ENCODE measurements around the gene DENND2A. TPM values are rescaled to one million over a fixed set of nuclear protein-coding genes. Genes with fewer than 3 reads are reported as not detected.

Gene DENND2A
- total and polyA plus RNA-seq, 2 donors (not counting 1 experiment from before 2014, with no cell fraction given): 30.6 to 39.0 TPM

DNA sequence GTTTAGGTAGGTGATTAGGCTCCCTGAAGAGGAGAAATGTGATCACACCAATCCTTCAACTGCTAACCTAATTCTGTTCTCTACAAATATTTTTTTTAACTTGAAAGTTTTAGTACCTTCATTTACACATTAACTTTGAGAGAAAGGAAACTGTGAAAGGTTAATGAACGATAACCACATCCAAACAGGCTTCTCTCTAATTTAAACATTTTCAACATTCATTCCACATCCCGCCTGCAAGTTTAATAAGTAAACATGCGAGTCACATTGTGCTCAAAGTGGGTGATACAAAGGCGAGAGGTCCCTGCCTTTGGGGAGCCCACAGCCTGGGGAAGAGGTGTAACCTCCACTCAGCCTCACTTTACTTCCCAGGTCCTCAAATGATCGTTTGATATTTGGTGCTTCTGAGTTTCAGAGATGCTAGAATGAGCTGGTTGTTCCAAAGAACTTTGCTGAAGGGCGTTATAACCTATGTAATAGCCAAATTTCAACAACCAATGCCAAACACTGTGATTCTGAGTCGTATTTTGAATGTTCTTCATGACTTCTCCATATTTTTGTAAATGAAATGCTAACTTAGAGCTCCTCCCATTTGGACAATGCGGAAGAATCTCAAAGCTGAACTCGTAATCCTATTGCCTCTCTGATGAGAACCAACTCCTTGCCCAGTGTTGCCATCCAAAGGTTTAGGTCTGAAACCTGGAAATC lies 47.5 kb downstream of the DENND2A start:
- DNase-seq (ENCODE audit: low read depth in 2 of 2): no peak
- Histone ChIP-seq H3K27ac (ENCODE audit: insufficient read depth, low read length) (no peak overlapping the region), H2AFZ (ENCODE audit: low read length) (no peak overlapping the region), H3K9ac (ENCODE audit: insufficient read depth, low read length) (no peak overlapping the region), H3K27me3 (ENCODE audit: control insufficient read depth, insufficient read depth, low read length) (no peaks in the 10 kb centered on the region), H3K4me1 (ENCODE audit: control insufficient read depth, extremely low read depth, insufficient read depth, low read length) (peaks cover 5% of the 10 kb centered on the region), H3K4me2 (ENCODE audit: extremely low read depth, insufficient read depth, low read length) (no peak overlapping the region), H4K20me1 (ENCODE audit: control insufficient read depth, extremely low read depth, insufficient read depth, low read length) (no peaks in the 10 kb centered on the region), H3K36me3 (ENCODE audit: control insufficient read depth, insufficient read depth, low read length) (no peaks in the 10 kb centered on the region), H3K9me3 (ENCODE audit: control insufficient read depth, insufficient read depth, low read depth, low read length) (no peaks in the 10 kb centered on the region), H3K4me3 (replicated peaks in 1 of 4; ENCODE audit: control extremely low read depth in 1 of 4, insufficient read depth in 1 of 4, low read depth in 3 of 4, low read length in 4 of 4) (no peak overlapping the region), H3K79me2 (ENCODE audit: control insufficient read depth, insufficient read depth, low read length) (no peaks in the 10 kb centered on the region)
- TF ChIP-seq, protein P1, sequence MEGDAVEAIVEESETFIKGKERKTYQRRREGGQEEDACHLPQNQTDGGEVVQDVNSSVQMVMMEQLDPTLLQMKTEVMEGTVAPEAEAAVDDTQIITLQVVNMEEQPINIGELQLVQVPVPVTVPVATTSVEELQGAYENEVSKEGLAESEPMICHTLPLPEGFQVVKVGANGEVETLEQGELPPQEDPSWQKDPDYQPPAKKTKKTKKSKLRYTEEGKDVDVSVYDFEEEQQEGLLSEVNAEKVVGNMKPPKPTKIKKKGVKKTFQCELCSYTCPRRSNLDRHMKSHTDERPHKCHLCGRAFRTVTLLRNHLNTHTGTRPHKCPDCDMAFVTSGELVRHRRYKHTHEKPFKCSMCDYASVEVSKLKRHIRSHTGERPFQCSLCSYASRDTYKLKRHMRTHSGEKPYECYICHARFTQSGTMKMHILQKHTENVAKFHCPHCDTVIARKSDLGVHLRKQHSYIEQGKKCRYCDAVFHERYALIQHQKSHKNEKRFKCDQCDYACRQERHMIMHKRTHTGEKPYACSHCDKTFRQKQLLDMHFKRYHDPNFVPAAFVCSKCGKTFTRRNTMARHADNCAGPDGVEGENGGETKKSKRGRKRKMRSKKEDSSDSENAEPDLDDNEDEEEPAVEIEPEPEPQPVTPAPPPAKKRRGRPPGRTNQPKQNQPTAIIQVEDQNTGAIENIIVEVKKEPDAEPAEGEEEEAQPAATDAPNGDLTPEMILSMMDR (conservative IDR thresholded peaks at IDR 0.05 in 1 of 2, IDR thresholded peaks at IDR 0.05 in 1 of 2; ENCODE audit: low read depth in 1 of 2, low read length in 2 of 2): no peak
- no peak for TF ChIP-seq EZH2 (IDR thresholded peaks at IDR 0.05; ENCODE audit: low read length, missing control alignments)

DNA sequence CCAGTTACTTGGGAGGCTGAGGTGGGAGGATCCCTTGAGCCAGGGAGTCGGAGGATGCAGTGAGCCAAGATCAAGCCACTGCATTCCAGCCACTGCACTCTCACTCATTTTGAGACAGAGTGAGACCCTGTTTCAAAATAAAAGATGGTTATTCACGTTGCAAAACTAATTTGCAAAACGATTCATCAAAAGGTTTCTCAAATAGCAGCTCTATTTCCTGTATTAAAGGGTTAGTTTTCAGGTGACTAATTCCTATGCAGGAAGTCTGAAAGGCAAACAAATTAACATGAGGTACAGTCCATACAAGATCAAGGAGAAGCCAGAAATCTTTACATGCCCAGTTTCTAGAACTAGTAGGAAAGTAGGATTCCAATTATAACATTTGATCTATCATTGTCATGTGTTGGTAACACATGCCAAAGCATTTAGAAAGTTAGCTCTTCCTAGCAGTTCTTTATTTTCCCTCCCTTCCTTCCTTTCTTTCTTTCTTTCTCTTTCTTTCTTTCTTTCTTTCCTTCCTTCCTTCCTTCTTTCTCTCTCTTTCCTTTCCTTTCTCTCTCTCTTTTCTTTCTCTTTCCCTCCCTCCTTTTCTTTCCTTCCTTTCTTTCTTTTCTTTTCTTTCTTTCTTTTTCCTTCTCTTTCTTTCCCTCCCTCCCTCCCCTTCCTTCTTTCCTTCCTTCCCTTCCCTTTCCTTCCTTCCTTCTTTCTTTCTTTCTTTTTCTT lies 49.3 kb downstream of the DENND2A start:
- no peak overlapping the region for H3K27ac ChIP-seq (ENCODE audit: insufficient read depth, low read length)
- H3K4me2 ChIP-seq (ENCODE audit: extremely low read depth, insufficient read depth, low read length): no peak overlapping the region
- H3K27me3 ChIP-seq (ENCODE audit: control insufficient read depth, insufficient read depth, low read length): no peaks in the 10 kb centered on the region
- no peak overlapping the region for H3K4me3 ChIP-seq (replicated peaks in 1 of 4; ENCODE audit: control extremely low read depth in 1 of 4, insufficient read depth in 1 of 4, low read depth in 3 of 4, low read length in 4 of 4)
- DNase-seq (ENCODE audit: low read depth in 2 of 2): peak in 1 of 2 donors; percentile 58
- no peak overlapping the region for H2AFZ ChIP-seq (ENCODE audit: low read length)
- H3K36me3 ChIP-seq (ENCODE audit: control insufficient read depth, insufficient read depth, low read length): peaks cover 4% of the 10 kb centered on the region
- H4K20me1 ChIP-seq (ENCODE audit: control insufficient read depth, extremely low read depth, insufficient read depth, low read length): no peaks in the 10 kb centered on the region
- no peaks in the 10 kb centered on the region for H3K9me3 ChIP-seq (ENCODE audit: control insufficient read depth, insufficient read depth, low read depth, low read length)
- H3K4me1 ChIP-seq (ENCODE audit: control insufficient read depth, extremely low read depth, insufficient read depth, low read length): no peaks in the 10 kb centered on the region
- TF ChIP-seq, protein P1 (conservative IDR thresholded peaks at IDR 0.05 in 1 of 2, IDR thresholded peaks at IDR 0.05 in 1 of 2; ENCODE audit: low read depth in 1 of 2, low read length in 2 of 2): no peak
- TF ChIP-seq EZH2 (IDR thresholded peaks at IDR 0.05; ENCODE audit: low read length, missing control alignments): no peak
- H3K79me2 ChIP-seq (ENCODE audit: control insufficient read depth, insufficient read depth, low read length): no peaks in the 10 kb centered on the region
- H3K9ac ChIP-seq (ENCODE audit: insufficient read depth, low read length): no peak overlapping the region

DNA sequence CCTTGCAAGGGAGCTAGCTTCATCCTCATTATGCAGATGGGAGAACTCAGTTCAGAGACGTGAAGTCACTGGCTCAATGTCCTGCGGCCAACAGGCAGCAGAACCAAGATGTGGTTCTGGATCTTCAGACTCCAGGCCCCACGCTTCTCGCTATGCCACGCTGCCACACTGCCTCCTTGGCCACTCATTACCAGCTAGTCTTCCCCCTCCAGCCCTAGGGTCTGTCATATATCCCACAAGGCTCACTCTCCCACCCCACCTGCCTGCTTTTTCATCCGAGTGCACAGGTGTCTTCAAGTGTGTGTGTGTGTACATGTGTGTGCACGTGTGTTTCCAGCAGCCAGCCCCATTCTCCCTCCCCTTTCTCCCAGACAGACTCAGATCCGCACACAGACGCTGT lies 53.4 kb downstream of the DENND2A start:
- Histone ChIP-seq H3K9me3 (ENCODE audit: control insufficient read depth, insufficient read depth, low read depth, low read length) (no peaks in the 10 kb centered on the region), H3K4me1 (ENCODE audit: control insufficient read depth, extremely low read depth, insufficient read depth, low read length) (no peaks in the 10 kb centered on the region), H3K27ac (ENCODE audit: insufficient read depth, low read length) (no peak overlapping the region), H4K20me1 (ENCODE audit: control insufficient read depth, extremely low read depth, insufficient read depth, low read length) (no peaks in the 10 kb centered on the region), H2AFZ (ENCODE audit: low read length) (no peak overlapping the region), H3K79me2 (ENCODE audit: control insufficient read depth, insufficient read depth, low read length) (no peaks in the 10 kb centered on the region), H3K4me3 (replicated peaks in 1 of 4; ENCODE audit: control extremely low read depth in 1 of 4, insufficient read depth in 1 of 4, low read depth in 3 of 4, low read length in 4 of 4) (no peak overlapping the region), H3K9ac (ENCODE audit: insufficient read depth, low read length) (no peak overlapping the region), H3K36me3 (ENCODE audit: control insufficient read depth, insufficient read depth, low read length) (peaks cover 6% of the 10 kb centered on the region), H3K4me2 (ENCODE audit: extremely low read depth, insufficient read depth, low read length) (no peak overlapping the region), H3K27me3 (ENCODE audit: control insufficient read depth, insufficient read depth, low read length) (no peaks in the 10 kb centered on the region)
- TF ChIP-seq, protein P1 (conservative IDR thresholded peaks at IDR 0.05 in 1 of 2, IDR thresholded peaks at IDR 0.05 in 1 of 2; ENCODE audit: low read depth in 1 of 2, low read length in 2 of 2): no peak
- no peak for TF ChIP-seq EZH2 (IDR thresholded peaks at IDR 0.05; ENCODE audit: low read length, missing control alignments)
- no peak for DNase-seq (ENCODE audit: low read depth in 2 of 2)

Measured in fibroblast of lung (primary cell).